Left renal pelvis (tissue), 4 donors: ENCODE results near the gene RPRD1A. TPM values are rescaled to one million over a fixed set of nuclear protein-coding genes. Genes with fewer than 3 reads are reported as not detected.
"Not testable (repeated sequence)": the region's sequence is repeated elsewhere in the genome, so short reads cannot be mapped to it uniquely, and the experiment has no call there.

Experiments used
- DNase-seq, 4 donors: peaks; one replicate each; pipeline ENCODE4 v3.0.0-alpha.2; 2013; ENCODE audit warnings: low read depth in 4 of 4, low spot score in 3 of 4
- polyA plus RNA-seq, 4 donors: library from polyadenylated mRNA; unstranded; fragments of 120-200 nt; gene quantifications; one replicate each; pipeline ENCODE4 v1.2.1, GENCODE V29; 2013; ENCODE audit not compliant: insufficient read length in 4 of 4

RPRD1A gene
- polyA plus RNA-seq, 4 donors: 51.2 to 80.1 (median 68.9) TPM

- no peak for DNase-seq
Observed at GRCh38 chr18:36078751-36079529, 11.6 kb upstream of the RPRD1A start.

GRCh38 chr18:36077764-36078163 lies 10.4 kb upstream of the RPRD1A start:
- DNase-seq: not testable (repeated sequence)

GRCh38 chr18:36075862-36076587 lies 8.7 kb upstream of the RPRD1A start:
- DNase-seq: peak in 1 of 4 donors; percentile 24

DNA sequence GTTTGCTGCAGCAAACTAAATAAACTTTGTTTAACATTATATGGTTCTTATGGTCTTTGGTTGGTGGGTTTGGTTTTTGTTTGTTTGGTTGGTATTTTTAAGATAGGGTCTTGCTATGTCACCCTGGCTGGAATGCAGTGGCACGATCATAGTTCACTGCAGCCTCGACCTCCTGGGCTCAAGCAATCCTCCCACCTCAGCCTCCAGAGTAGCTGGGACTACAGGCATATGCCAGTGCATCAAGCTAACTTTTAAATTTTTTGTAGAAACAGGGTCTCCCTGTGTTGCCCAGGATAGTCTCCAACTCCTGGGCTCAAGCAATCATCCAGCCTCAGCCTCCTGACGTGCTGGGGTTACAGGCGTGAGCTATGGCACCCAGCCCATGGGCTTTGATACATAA lies 7.1 kb upstream of the RPRD1A start:
- DNase-seq: no peak

- DNase-seq: no peak
Observed at GRCh38 chr18:36073676-36074075, 6.3 kb upstream of the RPRD1A start.

DNA sequence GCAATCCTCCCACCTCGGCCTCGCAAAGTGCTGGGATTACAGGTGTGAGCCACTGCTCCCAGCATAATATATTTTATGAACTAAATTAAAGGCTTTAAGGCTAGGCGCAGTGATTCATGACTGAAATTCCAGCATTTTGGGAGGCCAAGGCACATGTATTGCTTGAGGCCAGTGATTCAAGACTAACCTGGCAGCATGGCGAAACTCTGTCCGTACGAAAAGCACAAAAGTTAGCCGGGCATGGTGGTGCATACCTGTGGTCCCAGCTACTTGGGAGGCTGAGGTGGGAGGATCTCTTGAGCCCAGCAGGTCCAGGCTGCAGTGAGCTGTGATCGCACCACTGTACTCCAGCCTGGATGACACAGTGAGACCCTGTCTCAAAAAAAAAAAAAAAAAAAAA lies 5.0 kb upstream of the RPRD1A start:
- not testable (repeated sequence) for DNase-seq

DNA sequence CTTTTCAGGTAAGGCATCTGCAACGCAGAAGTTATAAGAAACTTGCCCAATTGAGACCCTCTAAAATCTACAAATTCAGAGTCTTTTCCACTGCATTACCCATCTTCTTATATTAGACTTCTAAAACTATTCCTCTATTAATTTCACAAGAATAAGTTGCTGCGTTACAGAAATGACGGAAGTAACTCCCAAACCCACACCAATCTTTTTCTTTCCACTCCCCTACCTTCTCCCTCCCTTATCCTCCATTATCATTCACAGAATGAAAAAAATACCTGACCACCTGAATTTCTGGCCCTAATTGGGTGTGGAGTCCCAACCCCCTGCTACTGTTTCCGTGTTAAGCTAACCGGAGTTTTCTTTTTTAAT lies 689 bp downstream of the RPRD1A start:
- no peak for DNase-seq

DNA sequence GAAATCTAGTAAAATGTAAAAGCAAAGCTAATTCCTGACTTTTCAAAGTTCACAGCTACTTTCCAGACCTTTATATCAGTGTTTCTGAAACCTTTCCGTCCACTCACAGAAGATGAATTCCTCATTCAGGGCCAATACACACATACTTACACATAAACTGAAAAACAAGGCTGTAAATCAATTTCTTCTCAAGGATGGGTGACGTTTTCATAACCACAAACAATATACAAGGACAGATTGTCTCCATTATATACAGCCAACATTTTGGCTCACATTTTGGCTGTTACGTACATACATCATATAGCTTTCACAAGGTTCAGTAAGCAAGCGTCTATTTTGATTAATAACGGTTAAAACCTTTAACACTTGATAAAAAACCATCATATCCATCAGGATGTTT lies 1.4 kb downstream of the RPRD1A start:
- no peak for DNase-seq

- not testable (repeated sequence) for DNase-seq
Observed at GRCh38 chr18:36064809-36065079, 2.6 kb downstream of the RPRD1A start.

- DNase-seq: no peak
Observed at GRCh38 chr18:36064027-36064808, 3.1 kb downstream of the RPRD1A start.

DNA sequence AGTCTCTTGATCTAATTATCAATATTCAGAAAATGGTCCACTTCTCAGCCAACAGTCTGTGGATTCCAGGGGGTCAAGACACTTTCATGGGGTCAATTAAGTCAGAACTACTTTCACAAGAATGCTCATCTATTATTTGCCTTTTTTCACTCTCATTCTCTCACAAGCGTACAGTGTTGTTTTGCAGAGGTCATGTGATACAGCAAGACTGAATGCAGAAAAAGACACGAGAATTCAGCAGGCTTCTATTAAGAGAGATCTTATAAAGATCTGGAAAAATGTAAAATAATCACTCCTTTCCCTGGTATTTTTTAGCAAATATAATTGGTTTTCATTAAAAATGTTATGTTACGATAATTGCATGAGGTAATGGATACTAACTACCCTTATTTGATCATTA lies 8.7 kb downstream of the RPRD1A start:
- DNase-seq: no peak

GRCh38 chr18:36051760-36052159 lies 15.6 kb downstream of the RPRD1A start:
- DNase-seq: no peak

DNA sequence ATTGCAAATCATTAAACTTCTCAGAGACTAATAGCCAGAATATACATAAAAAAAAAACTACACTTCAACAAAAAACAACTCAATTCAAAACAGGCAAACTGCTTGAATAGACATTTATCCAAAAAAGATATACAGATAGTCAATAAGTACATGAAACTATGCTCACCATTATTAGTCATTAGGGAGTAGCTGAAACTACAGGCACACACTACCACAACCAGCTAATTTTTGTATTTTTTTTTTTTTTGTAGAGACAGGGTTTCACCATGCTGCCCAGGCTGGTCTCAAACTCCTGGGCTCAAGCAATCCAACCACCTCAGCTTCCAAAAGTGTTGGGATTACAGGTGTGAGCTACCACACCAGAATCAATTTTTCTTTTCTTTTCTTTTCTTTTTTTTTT lies 16.9 kb downstream of the RPRD1A start:
- no peak for DNase-seq

DNA sequence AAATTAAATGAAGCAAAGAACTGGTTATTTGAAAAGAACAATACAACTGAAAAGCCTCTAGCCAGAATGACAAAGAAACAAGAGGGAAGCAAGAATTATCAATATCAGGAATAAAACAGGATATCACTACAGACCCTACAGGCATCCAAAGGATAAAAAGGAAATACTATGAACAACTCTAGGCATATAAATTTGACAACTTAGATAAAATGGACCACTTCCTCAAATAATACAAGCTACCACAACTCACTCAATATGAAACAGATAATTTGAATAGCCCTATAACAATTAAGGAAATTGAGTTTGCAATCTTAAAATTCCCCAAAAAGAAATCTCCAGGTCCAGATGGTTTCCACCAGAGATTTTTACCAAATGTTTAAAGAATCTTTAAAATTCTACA lies 19.8 kb downstream of the RPRD1A start:
- DNase-seq: no peak

- no peak for DNase-seq
Observed at GRCh38 chr18:36046898-36047297, 20.5 kb downstream of the RPRD1A start.

GRCh38 chr18:36045241-36045991 lies 21.9 kb downstream of the RPRD1A start:
- no peak for DNase-seq

DNA sequence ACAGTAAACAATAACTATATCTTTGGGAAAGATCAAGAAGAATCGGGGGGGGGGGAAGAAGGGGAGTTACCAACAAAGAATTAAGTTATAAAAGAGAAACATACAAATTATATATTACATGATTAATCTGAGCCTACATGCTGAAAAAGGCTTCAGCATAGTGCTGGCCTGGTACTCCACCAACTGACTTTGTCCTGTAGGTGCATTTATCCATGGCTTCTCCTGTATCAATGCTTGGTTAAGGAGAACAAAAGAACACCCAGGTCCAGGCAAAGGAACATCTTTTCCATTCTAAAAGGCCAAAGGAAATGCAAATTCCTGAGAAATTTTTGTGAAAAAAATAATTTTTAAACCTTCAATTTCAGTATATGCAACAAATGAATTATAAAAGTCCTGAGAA lies 24.2 kb downstream of the RPRD1A start:
- DNase-seq: no peak

DNA sequence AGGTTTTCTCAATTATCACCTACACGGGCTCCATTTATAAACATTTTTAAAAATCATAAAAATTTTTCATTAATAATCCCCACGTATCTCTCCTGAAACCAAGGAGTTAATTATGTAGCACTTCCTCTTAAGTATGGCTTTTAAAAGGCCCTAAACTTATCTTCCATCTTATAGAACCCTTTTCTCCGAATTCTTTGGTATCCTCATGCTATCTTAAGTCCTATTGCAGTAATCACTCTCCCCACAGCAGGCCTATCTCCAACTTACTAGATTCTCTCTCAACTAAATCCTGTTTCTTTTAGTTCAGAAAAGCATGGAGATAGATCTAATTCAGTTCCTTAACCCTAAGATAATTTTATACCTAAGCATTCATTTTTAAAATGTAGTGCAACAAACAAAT lies 26.2 kb downstream of the RPRD1A start:
- no peak for DNase-seq

- DNase-seq: no peak
Observed at GRCh38 chr18:36038102-36038663, 29.2 kb downstream of the RPRD1A start.

GRCh38 chr18:36035253-36035652 lies 32.1 kb downstream of the RPRD1A start:
- no peak for DNase-seq
